HG03520 (cell line): ENCODE data around the gene ATP5PD.
"Not testable (repeated sequence)": the region's sequence is repeated elsewhere in the genome, so short reads cannot be mapped to it uniquely, and the experiment has no call there.

ENCODE experiments used
- ATAC-seq: cut with Tn5 transposase; IDR thresholded peaks from one replicate; pipeline ENCODE4 v1.9.1; 2021; ENCODE audit warnings: mild to moderate bottlenecking, moderate library complexity; ENCODE audit not compliant: unreplicated experiment

ATP5PD gene

GRCh38 chr17:75025398-75025734 lies 21.4 kb downstream of the ATP5PD start:
- not testable (repeated sequence) for ATAC-seq

DNA sequence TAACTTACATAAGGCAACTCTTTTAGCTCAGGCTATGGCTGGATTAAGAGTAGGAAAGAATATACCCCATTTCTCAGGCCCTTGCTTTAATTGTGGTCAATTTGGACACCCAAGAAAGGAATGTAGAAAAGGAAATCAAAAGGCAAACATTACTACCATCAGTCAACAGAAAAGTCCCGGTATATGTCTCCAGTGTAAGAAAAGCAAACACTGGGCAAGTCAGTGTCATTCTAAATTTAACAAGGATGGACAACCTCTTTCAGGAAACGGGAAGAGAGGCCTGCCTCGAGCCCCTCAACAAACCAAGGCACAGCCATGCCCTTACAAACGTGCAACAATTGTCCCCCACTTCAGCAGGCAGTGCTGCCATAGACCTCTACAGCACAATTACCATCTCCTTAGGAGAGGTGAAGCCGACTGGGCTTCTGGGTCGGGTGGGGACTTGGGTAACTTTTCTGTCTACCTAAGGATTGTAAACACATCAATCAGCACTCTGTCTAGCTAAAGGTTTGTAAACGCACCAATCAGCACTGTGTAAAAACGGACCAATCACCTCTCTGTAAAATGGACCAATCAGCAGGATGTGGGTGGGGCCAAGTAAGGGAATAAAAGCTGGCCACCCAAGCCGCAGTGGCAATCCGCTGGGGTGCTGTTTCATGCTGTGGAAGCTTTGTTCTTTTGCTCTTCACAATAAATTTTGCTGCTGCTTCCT lies 21.9 kb downstream of the ATP5PD start:
- ATAC-seq: no peak

GRCh38 chr17:75020331-75021110 lies 26.2 kb downstream of the ATP5PD start:
- ATAC-seq: no peak

DNA sequence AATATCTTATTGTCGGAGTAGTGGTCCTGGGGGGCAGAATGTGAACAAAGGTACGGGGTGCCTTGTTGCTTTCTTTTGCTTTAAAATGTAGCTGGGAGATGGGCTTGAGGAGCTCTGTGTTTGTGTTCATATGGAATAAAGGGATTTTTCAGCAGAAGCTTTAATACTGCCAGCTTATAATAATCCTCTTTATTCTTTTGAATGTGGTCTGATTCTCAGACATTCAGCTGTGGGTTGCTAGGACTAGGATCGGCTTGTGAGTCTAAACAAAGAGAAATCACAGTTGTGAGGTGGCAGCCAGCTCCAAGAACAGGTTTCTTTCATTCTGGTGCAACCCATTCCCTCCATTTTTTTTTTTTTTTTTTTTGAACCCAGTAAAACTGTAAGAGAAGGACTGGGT lies 27.1 kb downstream of the ATP5PD start:
- ATAC-seq: no peak

DNA sequence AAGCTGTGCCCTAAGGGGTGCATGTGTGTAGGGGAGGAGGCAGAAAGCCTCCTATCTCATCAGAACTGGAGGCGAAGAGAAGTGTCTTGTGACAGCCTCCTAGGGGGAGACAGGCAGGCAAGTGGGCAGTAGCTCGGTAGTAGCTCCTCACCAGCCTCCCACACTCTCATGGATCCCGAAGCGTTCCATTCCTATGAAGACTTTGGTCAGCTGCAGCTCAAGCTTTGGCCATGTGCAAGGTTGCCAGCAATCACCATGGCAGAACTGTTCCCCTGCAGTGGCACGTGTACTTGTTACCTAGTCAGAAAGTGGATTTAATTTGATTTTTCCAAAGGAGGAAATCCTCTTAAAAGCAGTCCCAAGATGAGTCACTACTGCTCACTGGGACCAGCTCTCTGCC lies 27.6 kb downstream of the ATP5PD start:
- no peak for ATAC-seq

DNA sequence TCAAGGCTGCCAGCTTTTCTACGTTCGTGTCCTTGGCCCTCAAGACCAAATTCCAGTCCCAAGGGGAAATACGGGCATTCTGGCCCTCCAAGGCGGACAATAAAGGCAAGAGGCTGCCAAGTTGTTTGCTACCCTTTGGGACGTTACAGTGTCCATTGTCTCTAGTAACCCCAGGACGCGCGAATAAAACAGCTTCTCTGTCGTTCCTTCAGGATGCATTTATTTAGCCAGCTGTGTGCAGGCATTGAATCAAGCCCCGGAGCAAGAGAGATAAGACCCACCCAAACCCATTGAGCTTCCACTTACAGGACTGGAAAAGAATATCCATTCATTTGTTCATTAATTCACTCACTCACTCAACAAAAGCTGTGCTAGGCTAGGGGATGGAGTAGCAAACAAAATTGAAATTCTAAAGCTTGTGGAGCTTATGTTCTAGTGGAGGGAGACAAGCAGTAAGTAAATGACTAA lies 33.6 kb downstream of the ATP5PD start:
- ATAC-seq: no peak

DNA sequence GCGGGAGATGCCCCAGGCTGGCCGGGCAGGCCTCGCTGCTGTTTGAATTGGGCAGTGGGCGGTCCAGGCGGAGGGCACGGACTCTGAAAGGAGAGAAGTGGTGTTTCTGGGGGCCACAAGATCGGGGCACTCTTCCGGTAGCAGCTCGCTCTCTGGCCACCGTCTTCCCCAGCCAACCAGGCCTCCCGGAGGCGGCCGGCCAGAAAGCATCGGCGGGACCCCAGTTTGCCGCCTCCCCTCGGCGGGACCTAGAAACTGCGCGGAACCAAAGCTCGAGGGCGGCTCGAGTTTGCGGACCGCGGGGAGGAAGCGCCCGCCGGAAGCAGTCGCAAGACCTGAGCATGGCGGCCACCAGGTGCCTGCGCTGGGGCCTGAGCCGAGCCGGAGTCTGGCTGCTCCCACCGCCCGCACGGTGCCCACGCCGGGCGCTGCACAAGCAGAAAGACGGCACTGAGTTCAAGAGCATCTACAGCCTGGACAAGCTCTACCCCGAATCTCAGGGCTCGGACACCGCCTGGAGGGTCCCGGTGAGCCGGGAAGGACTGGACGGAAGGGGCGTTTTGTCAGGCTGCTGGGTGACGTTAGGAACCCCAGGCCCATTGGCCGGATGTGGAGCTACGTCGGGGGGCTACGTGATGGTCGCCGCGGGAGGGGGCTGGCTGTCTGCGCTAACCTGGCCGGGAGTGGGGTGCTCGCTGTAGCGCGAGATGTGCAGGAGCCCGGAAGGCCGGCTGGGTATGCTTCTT lies 34.2 kb downstream of the ATP5PD start, which contains the start of gene MRPL58:
MRPL58 (plus strand) TSS at position 325 of the 746 bp plus-strand sequence; CDS start at position 342, 17 bp downstream.
- peak; percentile 88 for ATAC-seq

GRCh38 chr17:75012096-75012345 lies 34.7 kb downstream of the ATP5PD start:
- ATAC-seq: no peak

DNA sequence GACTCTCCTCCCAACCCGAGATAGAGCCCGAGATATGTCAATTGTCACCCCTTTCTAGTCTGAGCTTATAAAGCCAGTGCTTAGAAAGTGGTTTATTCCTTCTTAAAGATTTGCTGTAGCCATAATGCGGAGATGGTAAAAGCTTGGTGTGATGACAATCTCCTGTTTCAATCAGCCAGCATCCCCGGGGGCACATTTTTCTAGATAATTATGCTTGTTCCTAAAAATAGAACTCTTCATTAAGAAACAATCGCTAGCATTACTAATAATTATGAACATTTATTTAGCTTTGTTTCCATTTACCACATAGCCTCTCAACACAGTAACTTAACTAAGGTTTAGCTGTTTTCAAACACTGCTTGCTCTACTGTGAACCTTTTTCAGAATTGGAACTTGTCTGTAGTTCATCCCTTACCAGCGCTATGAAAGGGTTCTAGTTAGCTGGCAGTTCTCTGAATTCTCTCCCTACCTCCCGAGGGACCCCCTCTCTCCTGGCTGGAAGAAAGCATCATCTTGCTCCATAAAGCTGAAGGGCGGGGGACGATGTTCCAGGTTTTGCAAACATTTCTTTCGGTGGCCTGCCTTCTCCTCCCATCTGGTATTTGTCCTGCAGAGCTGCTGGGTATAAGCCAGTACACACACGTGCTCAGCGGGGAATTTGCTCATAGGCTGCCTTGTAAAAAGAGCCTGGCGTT lies 35.2 kb downstream of the ATP5PD start:
- no peak for ATAC-seq

DNA sequence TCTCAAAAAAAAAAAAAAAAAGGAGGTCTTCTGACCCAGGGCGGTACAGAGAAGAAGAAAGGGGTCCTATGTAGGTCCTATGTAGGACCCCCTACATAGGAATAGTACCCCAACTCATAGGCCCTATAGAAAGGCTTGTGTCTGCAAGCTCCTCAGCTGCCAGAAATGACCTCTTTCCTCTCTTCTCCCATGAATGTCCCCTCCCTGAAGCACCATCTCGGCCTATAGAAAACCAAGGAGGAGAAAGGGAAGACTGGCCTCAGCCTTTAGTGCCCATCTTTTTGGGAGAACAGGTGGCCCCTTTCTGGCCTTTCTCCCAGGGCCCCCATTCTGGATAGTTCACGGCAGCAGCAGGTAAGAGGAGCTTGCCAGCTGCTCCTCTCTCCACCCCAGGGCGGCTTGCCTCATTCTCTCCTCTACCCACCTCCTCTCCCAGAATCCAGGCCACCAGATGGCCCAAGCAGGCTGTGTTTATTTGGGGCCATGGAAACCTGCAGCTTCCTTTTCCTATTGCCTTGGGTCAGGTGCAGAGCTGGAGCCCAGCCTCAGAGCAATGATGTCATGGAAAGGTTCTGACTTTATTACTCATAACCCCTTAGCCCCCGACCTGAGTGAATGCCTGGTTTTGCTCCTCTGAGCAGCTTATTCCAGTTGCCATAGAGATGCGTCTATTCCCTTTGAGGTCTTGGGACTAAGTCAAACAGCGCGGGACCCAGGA lies 35.9 kb downstream of the ATP5PD start:
- ATAC-seq: no peak

DNA sequence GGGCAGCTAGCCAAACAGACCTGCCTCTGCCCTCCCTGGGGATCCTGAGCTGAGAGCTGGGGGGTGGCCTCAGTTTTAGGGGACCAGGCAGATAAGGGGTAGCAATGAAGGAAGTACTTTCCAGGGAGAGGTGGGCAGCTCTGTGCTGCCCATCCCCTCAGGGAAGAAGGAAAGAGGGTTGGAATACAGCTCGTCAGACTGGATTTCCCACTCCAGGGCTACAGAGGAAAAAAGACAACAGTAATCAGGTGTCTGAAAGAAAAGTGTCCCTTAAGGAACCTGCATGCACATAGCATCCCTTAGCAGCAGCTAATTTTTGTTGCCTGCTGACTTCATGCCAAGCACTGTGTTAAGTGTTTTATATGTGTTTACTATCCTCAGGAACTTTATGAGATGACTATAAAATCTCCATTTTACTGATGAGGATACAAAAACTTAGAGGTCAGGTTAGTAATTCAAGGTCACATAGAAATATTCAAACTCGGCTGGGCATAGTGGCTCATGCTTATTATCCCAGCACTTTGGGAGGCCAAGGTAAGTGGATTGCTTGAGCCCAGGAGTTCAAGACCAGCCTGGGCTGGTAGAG lies 37.5 kb downstream of the ATP5PD start:
- no peak for ATAC-seq

- no peak for ATAC-seq
Measured at GRCh38 chr17:75008373-75008772, 38.4 kb downstream of the ATP5PD start.

DNA sequence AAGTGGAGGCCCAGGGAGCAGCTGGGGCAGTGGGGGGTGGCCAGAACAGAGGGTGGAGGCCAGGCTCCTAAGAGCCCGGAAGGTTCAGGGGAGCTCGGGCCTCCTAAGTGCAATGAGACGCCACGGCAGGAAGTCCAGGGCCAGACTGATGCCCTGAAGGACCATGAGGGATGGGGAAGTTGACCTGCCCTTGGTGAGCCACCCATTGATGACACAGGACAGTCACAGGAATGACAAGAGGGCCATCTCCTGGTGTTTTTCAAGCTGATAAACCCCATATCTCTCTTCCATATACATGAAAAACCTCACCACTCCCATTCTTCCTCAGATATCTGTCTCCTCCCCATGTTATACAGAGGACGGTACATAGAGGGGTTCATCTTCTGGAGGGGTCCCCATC lies 40.1 kb downstream of the ATP5PD start:
- no peak for ATAC-seq

- not testable (repeated sequence) for ATAC-seq
Measured at GRCh38 chr17:75006084-75006483, 40.7 kb downstream of the ATP5PD start.

- no peak for ATAC-seq
Measured at GRCh38 chr17:75005291-75005690, 41.5 kb downstream of the ATP5PD start.

DNA sequence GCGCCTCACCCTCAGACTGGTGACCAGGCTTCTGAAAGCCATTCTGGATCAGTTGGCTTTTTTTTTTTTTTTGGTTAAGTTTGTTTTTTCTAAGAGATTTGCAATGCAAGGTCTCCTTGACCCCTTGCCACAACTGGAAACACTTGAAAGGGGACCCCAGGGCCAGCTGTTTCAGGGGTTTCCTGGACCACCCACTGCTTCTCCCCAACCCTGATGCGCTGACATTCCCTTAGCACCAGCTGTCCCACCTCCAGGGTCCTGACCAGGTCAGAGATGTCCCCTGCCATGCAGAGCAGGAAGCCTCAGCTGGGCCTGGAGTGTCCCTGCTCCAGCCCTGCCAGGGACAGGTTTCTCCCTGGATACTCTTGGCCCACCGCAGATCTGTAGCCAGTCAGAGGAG lies 42.4 kb downstream of the ATP5PD start:
- ATAC-seq: no peak

DNA sequence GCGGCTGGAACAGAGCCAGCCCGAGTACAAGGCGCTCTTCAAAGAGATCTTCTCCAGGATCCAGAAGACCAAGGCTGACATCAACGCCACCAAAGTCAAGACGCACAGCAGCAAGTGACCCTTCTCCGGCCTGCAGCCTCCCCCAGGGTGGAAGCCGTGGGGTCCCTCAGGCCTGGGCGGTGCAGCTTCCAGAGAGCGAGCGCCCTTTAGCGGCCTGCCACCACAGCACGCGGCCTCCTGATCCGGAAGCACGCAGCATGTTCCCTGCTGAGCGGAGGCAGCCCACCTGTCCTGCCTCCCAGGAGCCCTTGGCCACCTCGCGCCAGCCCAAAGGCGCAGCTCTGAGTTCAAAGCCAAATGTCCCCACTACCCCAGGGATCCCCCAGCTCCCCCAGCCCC lies 42.8 kb downstream of the ATP5PD start:
- no peak for ATAC-seq

DNA sequence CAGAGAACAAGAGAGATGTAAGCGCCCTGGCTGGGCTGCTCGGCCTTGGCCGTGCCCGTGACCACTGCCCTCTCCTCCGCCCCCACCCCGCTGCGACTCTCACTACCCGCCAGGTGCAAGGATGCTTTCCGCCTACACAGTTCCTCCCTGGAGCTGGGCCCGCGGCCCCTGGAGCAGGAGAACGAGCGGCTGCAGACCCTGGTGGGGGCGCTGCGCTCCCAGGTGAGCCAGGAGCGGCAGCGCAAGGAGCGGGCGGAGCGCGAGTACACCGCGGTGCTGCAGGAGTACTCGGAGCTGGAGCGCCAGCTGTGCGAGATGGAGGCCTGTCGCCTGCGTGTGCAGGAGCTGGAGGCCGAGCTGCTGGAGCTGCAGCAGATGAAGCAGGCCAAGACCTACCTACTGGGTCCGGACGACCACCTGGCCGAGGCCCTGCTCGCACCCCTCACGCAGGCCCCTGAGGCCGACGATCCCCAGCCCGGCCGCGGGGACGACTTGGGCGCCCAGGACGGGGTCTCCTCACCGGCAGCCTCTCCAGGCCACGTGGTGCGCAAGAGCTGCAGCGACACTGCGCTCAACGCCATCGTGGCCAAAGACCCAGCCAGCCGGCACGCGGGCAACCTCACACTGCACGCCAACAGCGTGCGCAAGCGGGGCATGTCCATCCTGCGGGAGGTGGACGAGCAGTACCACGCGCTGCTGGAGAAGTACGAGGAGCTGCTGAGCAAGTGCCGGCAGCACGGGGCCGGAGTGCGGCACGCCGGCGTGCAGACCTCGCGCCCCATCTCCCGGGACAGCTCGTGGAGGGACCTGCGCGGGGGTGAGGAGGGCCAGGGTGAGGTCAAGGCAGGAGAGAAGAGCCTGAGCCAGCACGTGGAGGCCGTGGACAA lies 43.5 kb downstream of the ATP5PD start:
- ATAC-seq: no peak
